NCI-H2227 treated with DMSO at 0.1 percent for 48 hours (cell line): ENCODE measurements around the gene LRRC57.
"Not testable (repeated sequence)": the region's sequence is repeated elsewhere in the genome, so short reads cannot be mapped to it uniquely, and the experiment has no call there.

ENCODE experiments used
- DNase-seq: peaks from one replicate; lab custom pipeline; 2025; lab: John Stamatoyannopoulos, UW

Gene LRRC57

GRCh38 chr15:42548249-42549031 lies at the start of gene LRRC57, which contains the start of gene HAUS2:
Gene LRRC57, minus strand, starts transcription at chr15:42548793. Its CDS starts 359 bp downstream, at chr15:42548434.
Gene HAUS2, plus strand, starts transcription at chr15:42548838. Its CDS starts 35 bp downstream, at chr15:42548873.
- peak; percentile 71 for DNase-seq

- DNase-seq = no peak
These were observed 47.1 kb upstream of the LRRC57 start for GRCh38 chr15:42595626-42596240.

- DNase-seq = no peak
These were observed 45.5 kb upstream of the LRRC57 start for GRCh38 chr15:42594095-42594494.

- no peak for DNase-seq
These were observed 44.5 kb upstream of the LRRC57 start for GRCh38 chr15:42593143-42593542.

GRCh38 chr15:42592716-42593115 lies 44.1 kb upstream of the LRRC57 start:
- DNase-seq = no peak

- no peak for DNase-seq
These were observed 42.8 kb upstream of the LRRC57 start for GRCh38 chr15:42591238-42591934.

GRCh38 chr15:42590619-42591237 lies 42.1 kb upstream of the LRRC57 start:
- DNase-seq = no peak

GRCh38 chr15:42584031-42584765 lies 35.6 kb upstream of the LRRC57 start:
- no peak for DNase-seq

GRCh38 chr15:42582569-42583375 lies 34.2 kb upstream of the LRRC57 start:
- no peak for DNase-seq

GRCh38 chr15:42581272-42581730 lies 32.7 kb upstream of the LRRC57 start:
- peak; percentile 61 for DNase-seq

- no peak for DNase-seq
These were observed 30.5 kb upstream of the LRRC57 start for GRCh38 chr15:42578984-42579537.

- DNase-seq = no peak
These were observed 29.0 kb upstream of the LRRC57 start for GRCh38 chr15:42577514-42578031.

- no peak for DNase-seq
These were observed 28.2 kb upstream of the LRRC57 start for GRCh38 chr15:42576776-42577175.

GRCh38 chr15:42576040-42576594 lies 27.5 kb upstream of the LRRC57 start:
- DNase-seq = no peak

GRCh38 chr15:42575188-42576039 lies 26.8 kb upstream of the LRRC57 start, which contains the start of gene STARD9:
Gene STARD9, plus strand, starts transcription at chr15:42575606. Its CDS starts 110 bp downstream, at chr15:42575716.
- peak; percentile 94 for DNase-seq

- no peak for DNase-seq
These were observed 10.1 kb upstream of the LRRC57 start for GRCh38 chr15:42558739-42559138.

- DNase-seq = not testable (repeated sequence)
These were observed 8.1 kb upstream of the LRRC57 start for GRCh38 chr15:42556550-42557207.

GRCh38 chr15:42553554-42553953 lies 5.0 kb upstream of the LRRC57 start:
- no peak for DNase-seq
